ENCODE results near the gene APOBEC3F.
"Not testable (repeated sequence)": the region's sequence is repeated elsewhere in the genome, so short reads cannot be mapped to it uniquely, and the experiment has no call there.

The APOBEC3F gene

DNA sequence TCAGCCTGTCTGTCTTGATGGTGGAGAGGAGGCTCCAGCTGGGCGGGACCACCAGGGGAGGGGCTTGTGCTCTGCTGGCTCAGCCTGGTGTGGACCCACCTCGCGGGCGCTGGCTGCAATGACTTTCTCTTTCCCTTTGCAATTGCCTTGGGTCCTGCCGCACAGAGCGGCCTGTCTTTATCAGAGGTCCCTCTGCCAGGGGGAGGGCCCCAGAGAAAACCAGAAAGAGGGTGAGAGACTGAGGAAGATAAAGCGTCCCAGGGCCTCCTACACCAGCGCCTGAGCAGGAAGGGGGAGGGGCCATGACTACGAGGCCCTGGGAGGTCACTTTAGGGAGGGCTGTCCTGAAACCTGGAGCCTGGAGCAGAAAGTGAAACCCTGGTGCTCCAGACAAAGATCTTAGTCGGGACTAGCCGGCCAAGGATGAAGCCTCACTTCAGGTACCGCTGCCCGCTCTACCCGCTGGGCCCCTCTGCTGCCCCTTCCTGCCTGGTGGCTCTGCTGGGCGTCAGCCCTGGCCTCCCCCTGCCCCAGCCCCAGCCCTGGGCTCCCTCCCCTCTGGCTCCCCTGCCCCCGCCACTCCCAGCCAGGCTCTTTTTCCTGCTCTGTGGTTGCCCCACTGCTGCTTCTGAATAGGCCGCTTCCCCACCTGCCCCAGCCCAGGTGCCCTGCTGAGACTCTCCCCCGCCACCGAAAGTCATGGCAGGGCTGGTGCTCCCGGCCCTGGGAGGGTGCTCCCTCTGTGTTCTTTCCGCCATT lies at the start of gene APOBEC3F:
APOBEC3F (plus strand) TSS at position 327 of the 759 bp plus-strand sequence; CDS start at position 424, 97 bp downstream.
- DNase-seq = not testable (repeated sequence)

DNA sequence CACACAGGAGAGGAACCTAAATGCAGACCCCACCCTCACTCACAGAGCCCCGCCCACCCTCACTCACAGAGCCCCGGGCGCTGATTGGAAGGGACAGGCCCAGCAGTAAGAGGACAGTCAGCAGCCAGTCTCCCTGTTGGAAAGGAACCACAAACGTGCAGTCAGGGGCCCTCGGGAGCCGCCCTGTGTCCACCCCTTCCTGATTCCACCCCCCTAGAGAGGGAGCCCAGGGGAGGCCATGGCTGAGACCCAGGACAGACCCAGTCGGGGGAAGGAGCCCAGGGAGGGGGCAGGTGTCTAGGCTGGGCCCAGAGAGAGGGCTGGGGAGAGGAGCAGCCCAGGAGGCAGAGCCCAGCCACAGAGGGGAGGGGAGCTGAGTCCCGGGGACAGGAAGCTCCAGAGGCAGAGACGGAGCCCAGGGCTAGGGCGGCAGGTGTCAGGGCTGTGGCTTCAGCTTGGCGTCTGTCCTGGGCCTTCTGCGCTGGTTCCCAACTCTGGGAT lies 47.7 kb upstream of the APOBEC3F start:
- DNase-seq = peak in 1 of 2 experiments; percentile 12

DNA sequence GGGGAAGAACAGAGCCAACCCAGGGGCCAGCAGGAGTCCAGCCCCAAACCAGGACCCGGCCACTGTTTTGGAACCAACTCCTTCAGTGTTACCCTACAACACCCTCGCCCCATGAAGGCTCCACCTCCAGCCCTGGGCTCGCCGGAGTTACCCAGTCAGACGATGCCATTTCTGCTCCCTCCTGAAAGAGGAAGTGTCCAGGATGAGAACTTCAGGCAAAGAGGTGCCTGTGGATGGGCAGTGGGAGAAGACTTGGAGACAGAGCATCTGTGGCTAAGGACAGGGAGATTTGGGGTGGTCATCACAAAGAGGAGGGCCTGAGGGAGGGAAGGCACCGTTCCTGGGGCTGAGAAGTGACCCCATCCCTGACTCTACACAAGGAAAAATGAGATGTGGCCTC lies 44.6 kb upstream of the APOBEC3F start:
- DNase-seq = no peak

DNA sequence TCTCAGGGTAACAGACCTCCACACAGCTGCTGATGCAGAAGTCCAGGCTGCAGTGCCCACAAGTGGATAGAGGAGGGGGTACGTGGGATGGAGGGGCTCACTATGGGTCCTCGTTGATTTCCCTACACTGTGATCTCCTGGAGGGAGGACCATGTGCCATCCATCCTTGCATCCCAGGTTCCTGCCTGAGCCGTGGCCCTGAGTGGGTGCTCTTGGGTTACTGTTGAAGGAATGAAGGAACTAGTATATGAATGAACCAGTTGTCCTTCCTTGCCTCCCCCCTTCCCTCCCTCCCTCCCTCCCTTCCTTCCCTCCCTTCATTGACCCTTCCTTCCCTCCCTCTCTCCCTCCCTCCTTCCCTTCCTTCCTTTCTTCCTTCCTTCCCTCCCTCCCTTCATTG lies 43.1 kb upstream of the APOBEC3F start:
- DNase-seq = no peak

DNA sequence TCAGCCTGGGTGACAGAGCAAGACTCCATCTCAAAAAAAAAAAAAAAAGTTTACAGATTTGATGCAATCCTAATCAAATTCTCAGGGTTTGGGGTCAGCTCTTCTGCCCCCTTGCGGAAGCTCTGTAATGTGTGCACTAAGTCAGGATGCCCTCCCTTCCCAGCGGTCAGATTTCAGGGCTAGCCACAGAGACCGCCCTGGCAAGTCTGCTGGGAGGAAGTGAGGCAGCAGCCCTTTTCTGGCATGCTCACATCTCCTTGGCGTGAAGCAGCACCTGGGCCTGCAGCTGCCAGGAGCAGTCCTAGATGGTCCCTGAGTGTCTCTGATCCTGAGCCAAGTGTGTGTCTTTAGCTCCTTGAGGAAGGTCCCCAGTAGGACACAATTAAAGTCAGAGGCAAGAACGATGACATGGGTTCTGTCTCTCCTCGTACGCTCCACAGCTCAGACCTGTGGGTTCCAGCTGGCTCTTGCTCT lies 37.5 kb upstream of the APOBEC3F start:
- DNase-seq = peak; percentile 25 to 27

DNA sequence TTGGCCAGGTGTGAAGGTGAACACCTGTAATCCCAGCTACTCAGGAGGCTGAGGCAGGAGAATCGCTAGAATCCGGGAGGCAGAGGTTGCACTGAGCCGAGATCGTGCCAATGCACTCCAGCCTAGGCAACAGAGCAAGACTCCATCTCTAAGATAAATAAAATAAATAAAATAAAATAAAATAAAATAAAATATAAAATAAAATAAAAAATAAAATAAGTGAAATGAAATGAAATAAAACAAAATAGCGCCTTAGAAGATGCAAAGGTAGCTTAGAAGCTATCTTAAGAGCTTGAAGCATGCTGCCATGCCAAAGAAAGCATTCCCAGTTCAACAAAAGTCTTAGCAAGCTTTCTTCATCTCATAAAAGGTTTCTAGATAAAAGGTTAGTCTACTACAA lies 33.5 kb upstream of the APOBEC3F start:
- DNase-seq = no peak

DNA sequence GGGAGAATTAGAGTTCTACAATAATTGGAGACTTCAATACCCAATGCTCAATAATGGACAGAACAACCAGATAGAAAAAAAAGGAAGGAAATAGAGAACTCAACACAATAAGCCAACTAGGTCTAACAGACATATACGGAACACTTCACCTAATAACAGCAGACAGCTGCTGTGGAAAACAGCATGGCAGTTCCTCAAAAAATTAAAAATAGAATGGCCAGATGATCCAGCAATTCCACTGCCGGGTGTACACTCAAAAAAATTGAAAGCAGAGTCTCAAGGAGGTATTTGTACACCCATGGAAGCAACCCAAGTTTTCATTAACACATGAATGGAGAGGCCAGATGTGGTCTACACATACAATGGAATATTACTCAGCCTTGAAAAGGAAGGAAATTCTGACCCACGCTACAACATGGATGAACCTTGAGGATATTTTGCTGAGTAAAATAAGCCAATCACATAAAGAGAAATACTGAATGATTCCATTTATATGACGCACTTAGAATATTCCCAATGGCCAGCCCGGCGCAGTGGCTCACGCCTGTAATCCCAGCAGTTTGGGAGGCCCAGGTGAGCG lies 32.3 kb upstream of the APOBEC3F start:
- not testable (repeated sequence) for DNase-seq

DNA sequence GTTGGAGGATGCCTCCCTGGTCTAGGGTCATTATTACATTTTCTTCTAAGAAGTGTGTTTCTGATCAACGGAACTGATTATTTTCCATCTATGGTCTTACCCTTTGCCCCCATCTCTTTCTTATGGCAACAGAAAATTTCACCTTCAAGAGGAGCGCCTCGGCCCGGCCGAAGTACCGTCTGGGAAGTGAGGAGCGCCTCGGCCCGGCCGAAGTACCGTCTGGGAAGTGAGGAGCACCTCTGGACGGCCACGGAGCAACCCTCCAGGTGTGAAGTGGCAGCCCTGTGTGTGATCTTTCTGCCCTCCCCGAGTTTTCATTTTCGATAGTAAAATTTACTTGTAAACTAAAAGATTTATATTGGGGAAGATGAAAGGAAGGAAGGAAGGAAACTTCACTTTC lies 29.7 kb upstream of the APOBEC3F start:
- no peak for DNase-seq

DNA sequence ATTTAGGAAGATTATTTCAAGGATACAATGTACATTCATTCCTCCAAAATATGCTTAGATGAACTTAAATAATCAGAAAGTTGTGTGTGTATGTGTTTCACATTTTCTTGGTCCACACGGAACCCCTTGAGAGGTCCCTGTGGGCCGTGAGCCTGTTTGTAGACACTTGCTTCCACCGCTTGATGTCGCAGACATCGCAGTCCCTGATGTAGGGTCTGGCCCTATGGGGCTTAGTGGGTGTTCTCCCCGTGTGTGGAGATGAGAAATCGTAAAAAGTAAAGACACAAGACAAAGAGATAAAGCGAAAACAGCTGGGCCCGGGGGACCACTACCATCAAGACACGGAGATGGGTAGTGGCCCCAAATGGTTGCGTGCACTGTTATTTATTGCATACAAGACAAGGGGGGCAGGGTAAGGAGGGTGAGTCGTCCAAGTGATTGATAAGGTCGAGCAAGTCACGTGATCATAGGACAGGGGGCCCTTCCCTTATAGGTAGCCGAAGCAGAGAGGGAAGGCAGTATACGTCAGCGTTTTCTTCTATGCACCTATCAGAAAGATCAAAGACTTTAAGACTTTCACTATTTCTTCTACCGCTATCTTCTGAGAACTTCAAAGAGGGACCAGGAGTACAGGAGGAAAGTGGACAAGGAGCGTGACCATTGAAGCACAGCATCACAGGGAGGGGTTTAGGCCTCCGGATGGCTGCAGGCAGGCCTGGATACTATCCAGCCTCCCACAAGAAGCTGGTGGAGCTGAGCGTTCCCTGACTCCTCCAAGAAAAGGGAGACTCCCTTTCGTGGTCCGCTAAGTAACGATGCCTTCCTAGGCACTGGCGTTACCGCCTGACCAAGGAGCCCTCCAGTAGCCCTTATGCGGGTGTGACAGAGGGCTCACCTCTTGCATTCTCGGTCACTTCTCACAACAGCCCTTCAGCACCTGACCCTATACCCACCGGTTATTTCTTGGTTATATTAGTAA lies 27.8 kb upstream of the APOBEC3F start:
- no peak for DNase-seq

DNA sequence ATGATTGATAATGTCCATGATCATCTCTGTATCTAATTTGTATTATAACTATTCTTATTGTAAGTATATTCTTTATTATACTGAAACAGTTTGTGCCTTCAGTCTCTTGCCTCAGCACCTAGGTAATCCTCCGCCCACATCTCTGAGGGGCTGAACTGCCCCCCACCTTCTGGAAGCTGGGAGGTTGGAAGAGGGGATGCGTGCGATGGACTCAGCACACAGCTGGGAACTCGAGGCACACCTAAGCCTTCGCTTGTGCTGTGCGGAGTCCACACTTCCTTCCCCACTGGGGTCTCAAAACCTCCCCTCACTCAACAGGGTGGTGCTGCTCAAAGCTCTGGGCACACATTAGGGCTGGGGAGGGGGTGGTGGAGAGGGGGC lies 27.1 kb upstream of the APOBEC3F start:
- DNase-seq = not testable (repeated sequence)

DNA sequence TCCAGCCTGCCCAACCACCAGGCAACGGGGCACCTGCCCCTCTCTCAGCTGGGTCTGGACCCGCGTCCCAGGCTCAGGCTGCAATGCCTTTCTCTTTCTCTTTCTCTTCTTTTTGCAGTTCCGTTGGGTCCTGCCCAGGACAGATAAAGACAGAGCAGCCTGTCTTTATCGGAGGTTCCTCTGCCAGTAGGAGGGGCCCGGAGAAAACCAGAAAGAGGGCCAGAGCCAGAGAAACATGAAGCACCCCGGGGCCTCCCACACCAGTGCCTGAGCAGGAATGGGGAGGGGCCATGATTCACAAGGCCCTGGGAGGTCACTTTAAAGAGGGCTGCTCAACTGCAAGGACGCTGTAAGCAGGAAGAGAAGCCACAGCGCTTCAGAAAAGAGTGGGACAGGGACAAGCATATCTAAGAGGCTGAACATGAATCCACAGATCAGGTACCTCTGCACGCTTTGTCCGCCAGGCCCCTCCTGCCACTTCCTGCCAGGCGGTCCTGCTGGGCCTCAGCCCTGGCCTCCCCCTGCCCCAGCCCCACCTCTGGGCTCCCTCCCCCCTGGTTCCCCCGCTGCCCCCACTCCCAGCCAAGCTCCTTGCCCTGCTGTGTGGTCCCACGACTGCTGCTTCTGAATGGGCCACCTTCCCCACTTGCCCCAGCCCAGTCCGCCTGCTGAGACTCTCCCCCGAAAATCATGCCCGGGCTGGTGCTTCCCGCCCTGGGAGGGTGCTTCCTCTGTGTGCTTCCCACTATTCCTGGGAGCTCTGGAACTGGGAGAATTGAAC lies 26.5 kb upstream of the APOBEC3F start, which contains the start of gene APOBEC3C:
APOBEC3C (plus strand) TSS at position 316 of the 781 bp plus-strand sequence; CDS start at position 422, 106 bp downstream.
- DNase-seq = no peak

DNA sequence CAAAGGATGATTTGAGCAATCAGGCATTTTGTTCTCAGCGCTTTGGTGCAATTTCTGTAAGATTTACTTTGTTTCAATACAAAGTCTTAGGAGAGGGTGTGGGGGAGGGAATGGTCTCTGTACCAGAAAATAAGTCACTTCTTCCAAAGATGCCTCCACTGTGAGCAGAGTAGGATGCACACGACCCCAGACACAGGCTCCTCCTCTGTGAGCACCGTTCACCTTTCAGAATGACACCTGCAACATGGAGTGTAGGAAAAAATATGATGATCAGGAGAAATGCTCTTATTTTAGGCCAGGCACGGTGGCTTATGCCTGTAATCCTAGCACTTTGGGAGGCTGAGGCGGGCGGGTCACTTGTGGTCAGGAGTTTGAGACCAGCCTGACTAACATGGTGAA lies 25.9 kb upstream of the APOBEC3F start:
- not testable (repeated sequence) for DNase-seq

DNA sequence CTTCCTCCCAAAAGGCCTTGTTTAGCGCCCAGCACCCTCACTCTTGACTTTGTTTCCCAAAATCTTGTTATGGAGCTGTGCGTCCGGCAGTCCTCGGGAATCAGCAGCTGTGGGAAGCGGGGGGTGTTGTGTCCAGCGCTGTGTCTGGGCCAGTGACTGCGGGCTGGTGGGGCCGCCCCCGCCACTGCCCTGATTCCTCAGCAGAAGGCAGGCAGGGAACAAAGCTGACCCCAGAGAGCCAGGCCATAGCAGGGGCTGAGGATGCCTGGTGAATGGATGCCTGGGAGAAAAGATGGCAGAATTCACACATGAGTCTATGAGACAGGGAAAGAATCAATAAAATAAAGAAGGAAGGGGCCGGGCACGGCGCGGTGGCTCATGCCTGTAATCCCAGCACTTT lies 24.1 kb upstream of the APOBEC3F start:
- no peak for DNase-seq

DNA sequence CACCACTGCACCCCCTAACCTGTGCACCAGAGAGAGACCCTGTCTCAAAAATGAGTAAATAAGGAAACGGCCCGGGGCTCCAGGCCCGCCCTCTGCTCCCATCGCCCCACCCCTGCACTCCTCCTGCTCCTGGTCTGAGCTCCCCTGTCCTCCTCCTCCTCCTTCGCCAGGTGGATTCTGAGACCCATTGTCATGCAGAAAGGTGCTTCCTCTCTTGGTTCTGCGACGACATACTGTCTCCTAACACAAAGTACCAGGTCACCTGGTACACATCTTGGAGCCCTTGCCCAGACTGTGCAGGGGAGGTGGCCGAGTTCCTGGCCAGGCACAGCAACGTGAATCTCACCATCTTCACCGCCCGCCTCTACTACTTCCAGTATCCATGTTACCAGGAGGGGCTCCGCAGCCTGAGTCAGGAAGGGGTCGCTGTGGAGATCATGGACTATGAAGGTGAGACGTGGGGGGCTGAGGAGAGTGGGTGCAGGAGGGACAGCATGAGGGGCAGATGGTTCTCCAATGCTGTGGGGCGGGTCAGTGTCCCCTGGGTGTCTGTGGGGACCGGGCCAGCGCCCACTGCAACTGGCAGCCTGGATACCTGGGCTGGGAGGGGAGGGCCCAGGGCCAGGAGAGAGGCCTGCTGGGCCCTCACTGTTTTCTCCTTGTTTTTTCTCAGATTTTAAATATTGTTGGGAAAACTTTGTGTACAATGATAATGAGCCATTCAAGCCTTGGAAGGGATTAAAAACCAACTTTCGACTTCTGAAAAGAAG lies 22.9 kb upstream of the APOBEC3F start:
- no peak for DNase-seq

DNA sequence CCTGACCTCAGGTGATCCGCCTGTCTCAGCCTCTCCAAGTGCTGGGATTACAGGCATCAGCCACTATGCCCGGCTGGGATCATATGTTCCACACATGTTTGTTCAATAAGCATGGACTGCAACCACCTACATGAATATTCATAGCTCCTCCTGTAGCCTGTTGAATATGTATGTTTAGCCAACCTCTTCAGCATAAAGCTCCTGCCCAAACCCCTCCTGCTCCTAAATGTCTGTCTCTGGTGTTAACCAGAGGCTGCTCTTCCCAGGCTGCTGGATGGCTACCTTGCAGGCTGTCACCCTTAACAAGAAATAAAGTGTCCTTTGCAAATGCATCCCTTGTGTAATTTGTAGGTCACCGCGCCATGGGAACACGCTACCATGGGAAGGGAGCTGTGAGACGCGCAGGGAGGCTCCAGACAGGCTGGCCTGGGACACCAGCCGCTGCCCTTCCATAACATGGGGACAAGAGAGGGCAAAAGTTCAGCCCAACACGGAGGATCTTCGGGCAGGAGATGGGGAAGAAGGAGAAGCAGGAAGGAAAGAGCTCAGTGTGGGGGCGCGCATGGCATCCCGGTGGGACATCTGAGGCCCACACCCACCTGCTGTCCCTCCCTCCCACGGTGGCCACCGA lies 20.5 kb upstream of the APOBEC3F start:
- not testable (repeated sequence) for DNase-seq

DNA sequence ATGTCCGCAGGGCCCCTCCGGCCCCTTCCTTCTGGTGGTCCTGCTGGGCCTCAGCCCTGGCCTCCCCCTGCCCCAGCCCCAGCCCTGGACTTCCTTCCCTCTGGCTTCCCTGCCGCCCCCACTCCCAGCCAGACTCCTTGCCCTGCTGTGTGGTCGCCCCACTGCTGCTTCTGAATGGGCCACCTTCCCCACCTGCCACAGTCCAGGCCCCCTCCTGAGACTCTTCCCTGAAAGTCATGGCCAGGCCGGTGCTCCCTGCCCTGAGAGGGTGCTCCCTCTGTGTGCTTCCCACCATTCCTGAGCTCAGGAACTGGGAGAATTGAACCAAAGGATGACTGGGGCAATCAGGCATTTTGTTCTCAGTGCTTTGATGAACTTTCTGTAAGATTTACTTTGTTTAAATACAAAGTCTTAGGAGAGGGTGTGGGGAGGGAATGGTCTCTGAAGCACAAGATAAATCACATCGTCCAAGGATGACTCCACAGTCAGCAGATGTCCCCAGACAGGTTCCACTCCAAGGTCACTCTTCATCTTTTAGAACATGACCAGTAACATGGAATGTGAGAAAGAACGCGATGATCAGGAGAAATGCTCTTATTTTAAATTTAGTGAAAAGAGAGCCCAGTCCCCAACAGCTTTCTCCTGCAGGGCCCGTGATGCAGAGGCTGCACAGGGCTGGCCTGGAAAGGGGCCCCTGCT lies 19.0 kb upstream of the APOBEC3F start:
- DNase-seq = no peak

DNA sequence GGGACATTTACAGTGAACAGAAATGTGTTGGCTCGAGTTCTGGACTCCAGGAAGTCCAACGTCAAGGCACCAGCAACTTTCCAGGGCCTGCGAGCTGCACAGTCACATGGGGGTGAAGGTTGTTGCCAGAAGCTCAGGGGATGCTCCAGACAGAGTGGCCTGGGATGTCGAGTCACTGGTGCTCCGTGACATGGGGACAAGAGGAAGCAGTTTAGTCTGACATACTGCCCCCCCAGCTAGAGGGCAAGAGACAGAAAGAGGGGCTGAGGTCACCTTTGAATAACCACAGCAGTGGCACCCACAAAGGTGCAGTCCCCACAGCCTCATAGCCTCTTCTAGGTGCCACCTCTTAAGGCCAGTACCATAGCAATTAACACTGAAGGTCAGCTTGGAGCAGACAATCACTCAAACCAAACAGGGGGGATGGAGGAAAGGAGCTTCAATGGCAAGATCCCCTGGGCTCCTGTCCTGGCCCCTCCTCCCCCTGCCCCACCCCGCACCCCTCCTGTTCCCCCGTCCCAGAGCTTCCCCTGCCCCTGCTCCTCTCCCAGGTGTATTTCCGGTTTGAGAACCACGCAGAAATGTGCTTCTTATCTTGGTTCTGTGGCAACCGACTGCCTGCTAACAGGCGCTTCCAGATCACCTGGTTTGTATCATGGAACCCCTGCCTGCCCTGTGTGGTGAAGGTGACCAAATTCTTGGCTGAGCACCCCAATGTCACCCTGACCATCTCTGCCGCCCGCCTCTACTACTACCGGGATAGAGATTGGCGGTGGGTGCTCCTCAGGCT lies 15.9 kb upstream of the APOBEC3F start:
- DNase-seq = no peak

DNA sequence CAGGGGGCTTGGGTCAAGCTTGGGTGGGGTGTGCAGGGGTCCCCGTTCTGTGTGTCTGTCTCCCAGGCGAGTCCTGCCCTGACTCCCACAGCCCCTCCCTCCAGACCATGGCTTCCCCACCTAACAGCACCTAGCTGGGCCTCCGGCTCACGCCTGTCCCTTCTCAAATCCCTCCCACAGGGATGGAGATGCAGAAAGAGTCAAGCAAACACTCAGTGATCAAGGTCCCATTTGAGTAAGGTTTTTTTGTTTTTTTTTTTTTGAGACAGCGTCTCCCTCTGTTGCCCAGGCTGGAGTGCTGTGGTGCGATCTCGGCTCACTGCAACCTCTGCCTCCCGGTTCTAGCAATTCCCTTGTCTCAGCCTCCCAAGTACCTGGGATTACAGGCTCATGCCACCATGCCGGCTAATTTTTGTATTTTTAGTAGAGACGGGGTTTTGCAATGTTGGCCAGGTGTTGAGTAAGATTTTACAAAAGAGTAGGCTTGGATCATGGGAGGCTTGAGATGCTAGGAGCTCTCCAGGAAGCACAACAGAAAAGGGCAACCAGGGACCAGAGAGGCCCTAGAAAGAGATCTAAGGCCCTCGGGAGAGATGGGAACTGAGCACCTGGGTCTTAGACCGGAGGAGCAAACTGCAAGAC lies 14.0 kb upstream of the APOBEC3F start:
- no peak for DNase-seq

DNA sequence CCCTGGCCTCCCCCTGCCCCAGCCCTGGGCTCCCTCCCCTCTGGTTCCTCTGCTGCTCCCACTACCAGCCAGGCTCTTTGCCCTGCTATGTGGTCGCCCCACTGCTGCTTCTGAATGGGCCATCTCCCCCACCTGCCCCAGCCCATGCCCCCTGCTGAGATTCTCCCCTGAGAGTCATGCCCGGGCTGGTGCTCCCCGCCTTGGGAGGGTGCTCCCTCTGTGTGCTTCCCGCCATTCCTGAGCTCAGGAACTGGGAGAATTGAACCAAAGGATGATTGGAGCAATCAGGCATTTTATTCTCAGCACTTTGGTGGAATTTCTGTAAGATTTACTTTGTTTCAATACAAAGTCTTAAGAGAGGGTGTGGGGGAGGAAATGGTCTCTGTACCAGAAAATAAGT lies 12.9 kb upstream of the APOBEC3F start:
- DNase-seq = no peak

All from NCI-H187 (cell line).